Stomach smooth muscle (tissue), 2 donors: ENCODE data around the gene OR7A5.

Source experiments
- H3K27ac ChIP-seq: one replicate; pipeline ENCODE4 v1.7.0; 2013; ENCODE audit warnings: mild to moderate bottlenecking, low read length, inconsistent platforms
- H3K27me3 ChIP-seq, 2 donors: one replicate each; pipeline ENCODE4 v1.7.0; 2013; ENCODE audit warnings: low read length in 2 of 2; ENCODE audit not compliant: insufficient read depth in 2 of 2, control insufficient read depth in 1 of 2
- H3K36me3 ChIP-seq, 2 donors: one replicate each; pipeline ENCODE4 v1.7.0; 2013; ENCODE audit warnings: low read length in 2 of 2; ENCODE audit not compliant: control insufficient read depth in 2 of 2, insufficient read depth in 2 of 2
- H3K4me1 ChIP-seq: one replicate; pipeline ENCODE4 v1.7.0; 2013; ENCODE audit warnings: low read length; ENCODE audit not compliant: control insufficient read depth, insufficient read depth
- H3K4me3 ChIP-seq, 2 donors: one replicate each; pipeline ENCODE4 v1.7.0; 2013; ENCODE audit warnings: low read length in 2 of 2
- H3K9ac ChIP-seq, 2 donors: one replicate each; pipeline ENCODE4 v1.7.0; 2013; ENCODE audit warnings: low read length in 2 of 2, mild to moderate bottlenecking in 1 of 2
- H3K9me3 ChIP-seq, 2 donors: one replicate each; pipeline ENCODE4 v1.7.0; 2013; ENCODE audit warnings: low read length in 2 of 2; ENCODE audit not compliant: control insufficient read depth in 2 of 2
- donor health status: healthy.
- donor health status: Pancreatic carcinoma.

The OR7A5 gene

DNA sequence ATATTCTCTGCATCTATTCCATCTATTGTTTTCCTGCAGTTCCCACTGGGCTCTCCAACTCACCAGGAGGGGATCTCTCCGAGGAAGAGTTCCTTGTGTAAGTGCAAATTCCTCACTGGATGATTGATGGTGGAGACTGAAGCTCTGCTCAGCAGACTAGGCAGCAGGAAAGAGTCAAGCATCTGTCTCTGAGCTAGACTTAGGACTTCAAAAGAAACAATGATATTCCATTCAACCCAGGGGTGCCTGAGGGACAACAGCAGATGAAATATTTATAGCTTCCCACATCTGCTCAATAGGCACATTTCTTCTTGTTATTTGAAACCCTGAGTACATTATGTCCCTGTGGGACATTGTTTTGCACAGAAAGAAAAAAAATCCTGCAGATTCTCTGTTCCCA is at the start of gene OR7A5, which contains the start of gene OR7C1:
TSS of gene OR7A5 (minus strand) at position 175 of the 400 bp plus-strand sequence. CDS start 6,944 bp downstream, outside the sequence.
TSS of gene OR7C1 (minus strand) at position 175 of the 400 bp plus-strand sequence. CDS start 35,049 bp downstream, outside the sequence.
- Histone ChIP-seq H3K9me3 (no peaks in the 10 kb centered on the region), H3K9ac (no peak within 1 kb of the TSS), H3K4me3 (no peak within 1 kb of the TSS)

DNA sequence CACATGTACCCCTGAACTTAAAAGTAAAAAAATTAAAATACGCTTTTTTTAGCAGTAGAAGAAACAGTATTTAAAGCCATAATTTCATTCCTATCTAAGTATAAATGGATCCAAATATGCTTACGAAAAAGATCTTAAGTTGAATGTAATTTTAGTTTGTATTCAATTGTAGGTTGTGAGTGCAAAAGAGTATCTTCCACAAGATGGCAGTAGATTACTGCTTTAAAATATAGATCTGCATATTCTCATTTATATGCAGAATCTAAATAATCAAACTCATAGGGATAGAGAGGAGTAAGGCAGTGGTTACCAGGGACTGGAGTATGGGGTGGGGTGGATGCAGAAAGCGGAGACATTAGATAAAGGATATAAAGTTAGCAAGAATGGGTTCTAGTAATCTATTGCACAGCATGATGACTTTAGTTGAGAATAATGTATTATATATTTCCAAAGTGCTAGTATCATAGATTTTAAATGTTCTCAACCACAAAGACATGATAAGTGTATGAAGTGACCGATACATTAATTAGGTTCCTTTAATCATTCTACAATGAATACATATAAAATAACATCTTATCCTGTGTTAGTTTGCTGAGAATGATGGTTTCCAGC is 36.7 kb upstream of the OR7A5 start:
- H3K4me3 ChIP-seq, result no peak overlapping the region

More for the DNA sequence above, at the start of gene OR7A5, which contains the start of gene OR7C1:
- no peaks in the 10 kb centered on the region for H3K36me3 ChIP-seq
- no peak within 1 kb of the TSS for H3K27ac ChIP-seq
- H3K27me3 ChIP-seq, result no peaks in the 10 kb centered on the region
- H3K4me1 ChIP-seq, result no peaks in the 10 kb centered on the region

DNA sequence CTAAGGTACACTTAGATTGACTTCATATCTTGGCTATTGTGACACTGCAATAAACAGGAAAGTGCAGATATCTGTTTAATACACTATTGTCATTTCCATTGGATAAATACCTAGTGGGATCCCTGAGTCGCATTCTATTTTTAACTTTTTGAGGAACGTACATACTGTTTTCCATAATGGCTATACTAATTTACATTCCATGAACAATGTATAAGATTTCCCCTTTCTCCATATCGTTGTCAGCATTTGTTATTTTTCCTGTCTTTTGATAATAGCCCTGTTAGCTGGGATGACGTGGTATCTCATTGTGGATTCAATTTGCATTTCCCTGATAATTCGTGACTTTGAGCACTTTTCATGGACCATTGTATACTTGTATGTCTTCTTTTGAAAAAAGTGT is 33.5 kb upstream of the OR7A5 start:
- Histone ChIP-seq H3K36me3 (no peaks in the 10 kb centered on the region), H3K27me3 (peaks cover 0 to 2% of the 10 kb centered on the region in 2 donors), H3K4me3 (no peak overlapping the region), H3K9ac (no peak overlapping the region), H3K4me1 (no peaks in the 10 kb centered on the region), H3K9me3 (peaks cover 0 to 4% of the 10 kb centered on the region in 2 donors), H3K27ac (no peak overlapping the region)

More for the DNA sequence above, 36.7 kb upstream of the OR7A5 start:
- H3K9ac ChIP-seq, result no peak overlapping the region
- H3K27ac ChIP-seq, result no peak overlapping the region
- H3K9me3 ChIP-seq, result peaks cover 0 to 4% of the 10 kb centered on the region in 2 donors
- no peaks in the 10 kb centered on the region for H3K36me3 ChIP-seq
- no peaks in the 10 kb centered on the region for H3K4me1 ChIP-seq
- H3K27me3 ChIP-seq, result peaks cover 0 to 2% of the 10 kb centered on the region in 2 donors

DNA sequence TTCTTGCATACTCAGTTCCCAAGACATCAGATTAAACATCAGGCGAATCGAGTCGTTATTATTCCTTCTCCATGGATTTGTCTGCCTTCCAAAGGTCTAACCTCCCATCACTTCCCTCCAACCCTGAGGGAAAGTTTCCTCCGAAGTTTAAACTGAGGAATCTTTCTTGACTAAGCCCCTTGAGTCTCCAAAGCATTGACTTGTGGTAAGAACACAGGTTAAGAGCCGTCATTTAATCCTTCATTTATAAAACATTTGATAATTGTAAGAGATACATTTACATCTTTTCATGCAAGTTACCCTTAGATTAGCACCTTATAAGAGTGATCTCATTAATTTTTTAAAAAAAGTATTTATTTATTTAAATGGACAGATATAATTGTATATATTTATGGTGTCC is 13.8 kb upstream of the OR7A5 start, which contains the start of gene OR7A10:
TSS of gene OR7A10 (minus strand) at position 101 of the 400 bp plus-strand sequence. CDS start 7,045 bp downstream, outside the sequence.
- H3K4me3 ChIP-seq, result no peak within 1 kb of the TSS
- H3K9ac ChIP-seq, result no peak within 1 kb of the TSS
- peaks cover 0 to 3% of the 10 kb centered on the region in 2 donors for H3K9me3 ChIP-seq
- H3K36me3 ChIP-seq, result no peaks in the 10 kb centered on the region
- H3K4me1 ChIP-seq, result no peaks in the 10 kb centered on the region
- no peak within 1 kb of the TSS for H3K27ac ChIP-seq
- peaks cover 0 to 3% of the 10 kb centered on the region in 2 donors for H3K27me3 ChIP-seq

DNA sequence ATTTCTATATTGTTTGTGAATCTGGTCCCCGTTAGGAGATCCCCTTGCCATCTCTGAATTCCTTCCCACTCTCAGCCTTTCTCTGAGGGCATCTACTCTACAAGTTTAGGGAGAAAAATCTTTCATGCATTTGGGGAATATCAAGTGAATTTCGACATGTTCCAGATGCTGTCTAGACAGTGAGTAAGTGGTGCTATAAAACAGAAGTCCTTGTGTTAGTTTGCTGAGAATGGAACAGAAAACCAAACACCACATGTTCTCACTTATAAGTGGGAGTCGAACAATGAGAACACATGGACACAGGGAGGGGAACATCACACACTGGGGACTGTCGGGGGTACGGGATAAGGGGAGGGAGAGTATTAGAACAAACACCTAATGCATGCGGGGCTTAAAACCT is 8.6 kb upstream of the OR7A5 start:
- Histone ChIP-seq H3K4me1 (no peaks in the 10 kb centered on the region), H3K9ac (no peak overlapping the region), H3K27ac (no peak overlapping the region), H3K4me3 (no peak overlapping the region), H3K9me3 (no peaks in the 10 kb centered on the region), H3K36me3 (no peaks in the 10 kb centered on the region), H3K27me3 (no peaks in the 10 kb centered on the region)

DNA sequence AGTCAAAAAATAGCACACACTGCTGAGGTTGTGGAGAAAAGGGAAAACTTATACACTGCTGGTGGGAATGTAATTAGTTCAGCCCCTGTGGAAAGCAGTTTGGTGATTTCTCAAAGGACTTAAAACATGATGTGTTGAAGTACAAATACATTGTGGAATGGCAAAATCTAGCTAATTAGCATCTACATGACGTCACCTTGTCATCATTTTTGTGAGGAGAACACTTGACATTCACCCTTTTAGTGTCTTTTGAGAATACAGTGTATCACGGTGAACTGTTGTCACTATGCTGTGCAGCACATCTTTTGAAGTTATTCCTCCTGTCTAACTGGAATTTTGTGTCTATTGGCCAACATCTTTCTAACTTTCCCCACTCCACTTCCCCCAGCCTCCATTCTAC is 8.2 kb upstream of the OR7A5 start:
- Histone ChIP-seq H3K9me3 (no peaks in the 10 kb centered on the region), H3K27ac (no peak overlapping the region), H3K27me3 (no peaks in the 10 kb centered on the region), H3K4me1 (no peaks in the 10 kb centered on the region), H3K4me3 (no peak overlapping the region), H3K36me3 (no peaks in the 10 kb centered on the region), H3K9ac (no peak overlapping the region)

DNA sequence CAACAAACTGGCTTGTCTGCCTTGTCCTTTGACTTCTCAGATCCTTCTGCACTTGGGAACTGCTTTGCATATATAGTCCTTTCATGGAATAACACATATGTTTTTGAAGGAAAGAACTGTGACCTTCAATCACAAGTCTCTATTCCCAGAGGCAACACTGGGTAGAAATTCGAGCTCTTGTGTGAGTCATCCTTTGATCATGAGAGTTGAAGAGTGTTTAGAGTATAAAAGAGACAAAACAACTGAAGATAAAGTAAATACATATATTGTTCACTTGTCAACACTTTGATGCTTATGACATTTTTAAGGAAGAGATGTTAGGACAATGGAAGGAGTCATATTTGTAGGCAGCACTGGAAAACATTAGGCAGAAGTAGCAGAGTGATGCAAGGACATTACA is 5.2 kb upstream of the OR7A5 start:
- H3K4me1 ChIP-seq, result no peaks in the 10 kb centered on the region
- no peak overlapping the region for H3K9ac ChIP-seq
- no peaks in the 10 kb centered on the region for H3K9me3 ChIP-seq
- H3K36me3 ChIP-seq, result no peaks in the 10 kb centered on the region
- H3K4me3 ChIP-seq, result no peak overlapping the region
- H3K27me3 ChIP-seq, result no peaks in the 10 kb centered on the region
- no peak overlapping the region for H3K27ac ChIP-seq

DNA sequence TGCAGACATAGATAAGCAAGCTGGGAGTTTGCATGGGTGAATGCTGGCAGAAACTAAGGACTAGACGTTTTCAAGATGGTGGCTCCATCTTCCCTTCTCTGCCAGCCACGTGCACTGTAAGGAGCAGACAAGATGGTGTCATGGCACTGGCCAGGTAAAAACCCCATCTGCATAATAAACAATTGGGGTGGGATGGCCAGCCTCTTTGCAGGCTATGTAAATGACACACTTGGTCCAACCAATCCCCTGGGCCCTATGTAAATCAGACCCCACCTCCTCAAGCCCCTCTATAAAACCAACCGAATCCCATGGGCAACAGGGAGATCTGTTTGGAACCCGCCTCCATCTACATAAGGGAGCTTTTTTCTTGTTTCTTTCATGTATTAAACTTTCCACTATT is 2.4 kb upstream of the OR7A5 start:
- Histone ChIP-seq H3K36me3 (no peaks in the 10 kb centered on the region), H3K4me3 (no peak overlapping the region), H3K27ac (no peak overlapping the region), H3K9me3 (no peaks in the 10 kb centered on the region), H3K4me1 (no peaks in the 10 kb centered on the region), H3K9ac (no peak overlapping the region), H3K27me3 (no peaks in the 10 kb centered on the region)

DNA sequence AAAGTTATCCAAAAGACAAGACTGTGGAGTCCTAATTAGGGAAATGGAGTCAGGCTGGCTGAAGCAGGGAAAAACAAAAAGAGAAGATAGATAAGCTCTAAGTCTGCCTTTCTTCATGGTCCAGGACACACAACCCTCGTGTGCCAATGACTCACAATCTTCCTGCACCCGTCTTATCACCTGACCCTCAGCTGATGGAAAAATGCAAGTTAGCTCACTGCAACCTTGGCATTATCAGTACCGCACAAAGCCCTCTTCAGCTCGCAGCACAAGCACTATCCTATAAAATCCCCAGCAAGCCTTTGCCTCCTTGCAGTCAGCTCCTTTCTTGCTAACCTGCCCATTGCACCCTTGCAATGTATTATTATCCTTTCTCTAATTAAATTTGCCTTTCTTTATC is 4.3 kb downstream of the OR7A5 start:
- Histone ChIP-seq H3K4me1 (no peaks in the 10 kb centered on the region), H3K36me3 (no peaks in the 10 kb centered on the region), H3K4me3 (no peak overlapping the region), H3K9me3 (peaks cover 0 to under 1% of the 10 kb centered on the region in 2 donors), H3K9ac (no peak overlapping the region), H3K27ac (no peak overlapping the region), H3K27me3 (peaks cover 0 to under 1% of the 10 kb centered on the region in 2 donors)

DNA sequence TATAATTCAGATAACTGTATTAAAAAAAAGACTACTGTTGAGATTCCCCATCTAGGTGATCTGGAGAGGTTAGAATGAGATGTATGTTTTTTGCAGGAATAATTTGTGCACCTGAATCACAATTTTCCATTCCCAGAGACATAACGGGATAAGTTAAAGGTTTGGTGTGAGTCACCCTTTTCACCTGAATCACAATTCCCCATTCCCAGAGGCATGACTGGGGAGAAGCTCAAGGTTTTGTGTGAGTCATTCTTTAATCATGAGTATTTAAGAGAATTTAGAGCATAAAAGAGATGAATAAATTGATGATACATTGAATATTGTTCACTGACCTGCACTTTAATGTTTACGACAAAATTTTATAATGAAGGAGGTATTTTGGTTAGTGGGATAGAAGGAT is 9.0 kb downstream of the OR7A5 start:
- peaks cover 0 to 4% of the 10 kb centered on the region in 2 donors for H3K9me3 ChIP-seq
- no peaks in the 10 kb centered on the region for H3K36me3 ChIP-seq
- H3K27me3 ChIP-seq, result peaks cover 4 to 6% of the 10 kb centered on the region in 2 donors
- H3K4me3 ChIP-seq, result no peak overlapping the region
- H3K9ac ChIP-seq, result no peak overlapping the region
- no peak overlapping the region for H3K27ac ChIP-seq
- H3K4me1 ChIP-seq, result no peaks in the 10 kb centered on the region

DNA sequence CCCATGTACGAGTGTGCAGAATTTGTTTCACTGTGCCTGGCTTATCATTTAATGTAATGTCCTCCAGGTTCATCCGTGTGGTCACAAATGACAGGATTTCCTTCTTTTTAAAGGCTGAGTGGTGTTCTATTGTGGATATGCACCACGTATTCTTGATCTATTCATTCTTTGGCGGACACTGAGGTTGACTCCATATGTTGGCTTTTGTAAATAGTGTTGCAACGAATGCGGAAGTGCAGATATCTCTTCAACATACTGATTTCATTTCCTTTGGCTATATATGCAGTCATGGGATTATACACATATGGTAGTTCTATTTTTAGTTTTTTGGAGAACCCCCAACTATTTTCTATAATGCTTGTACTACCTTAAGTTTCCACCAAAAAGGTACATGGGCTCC is 13.0 kb downstream of the OR7A5 start:
- H3K27me3 ChIP-seq, result peaks cover 4 to 6% of the 10 kb centered on the region in 2 donors
- no peak overlapping the region for H3K27ac ChIP-seq
- H3K9me3 ChIP-seq, result peaks cover 0 to 9% of the 10 kb centered on the region in 2 donors
- no peaks in the 10 kb centered on the region for H3K4me1 ChIP-seq
- no peak overlapping the region for H3K9ac ChIP-seq
- no peak overlapping the region for H3K4me3 ChIP-seq
- no peaks in the 10 kb centered on the region for H3K36me3 ChIP-seq
